Endothelial cell of hepatic sinusoid (primary cell): ENCODE measurements around the gene MAP9.
"Not testable (repeated sequence)": the region's sequence is repeated elsewhere in the genome, so short reads cannot be mapped to it uniquely, and the experiment has no call there.

Experiments used
- in situ Hi-C: cut with HindIII; loops from 2 replicates; pipeline ENCODE4 v1.10.0; 2017; ENCODE audit warnings: low sequenced_read_pairs

The MAP9 gene

DNA sequence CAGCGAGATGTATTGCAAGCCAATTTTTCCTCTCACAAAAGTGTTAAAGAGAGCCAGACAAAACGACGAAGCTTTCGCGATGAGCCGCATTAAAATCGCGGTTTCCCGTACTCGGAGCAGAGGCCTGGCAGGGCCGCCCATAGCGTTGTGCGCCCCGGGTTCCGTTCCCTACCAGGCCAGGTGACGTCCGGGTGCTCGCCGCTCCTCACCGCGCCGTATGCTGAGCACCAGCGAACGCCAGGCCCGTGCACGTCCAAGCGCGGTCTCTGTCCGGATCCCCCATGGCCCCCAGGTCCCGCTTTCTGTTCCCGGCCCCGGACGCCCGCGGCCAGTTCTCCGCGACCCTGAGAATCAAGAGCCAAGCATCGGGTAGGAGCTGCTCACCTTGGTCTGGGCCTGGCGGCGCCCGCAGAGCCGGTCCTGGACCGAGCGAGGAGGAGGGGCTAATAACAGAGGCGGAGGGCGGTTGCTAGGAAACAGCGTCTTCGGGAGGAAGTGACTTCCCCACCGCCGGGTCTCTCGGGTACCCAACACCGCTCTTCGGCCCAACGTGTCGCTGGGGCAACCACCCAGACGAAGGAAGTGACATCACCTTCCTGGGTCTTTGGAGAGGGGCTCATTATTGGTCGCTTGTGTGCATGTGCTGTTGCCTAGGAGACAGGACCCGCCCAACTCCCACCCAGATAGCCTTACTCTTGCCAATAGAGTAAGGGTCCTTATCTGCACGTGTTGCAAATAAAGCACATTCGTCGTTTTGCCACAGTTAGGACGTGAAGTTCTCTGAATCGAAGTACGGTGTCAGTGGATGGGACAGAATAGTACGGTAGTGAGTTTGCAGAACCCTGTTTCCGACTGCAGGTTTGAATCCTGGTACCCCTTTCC lies at the start of gene MAP9:
MAP9 (minus strand) TSS at position 579 of the 882 bp plus-strand sequence. CDS start 1,115 bp downstream, outside the sequence.
- in situ Hi-C loops = no loop called here

DNA sequence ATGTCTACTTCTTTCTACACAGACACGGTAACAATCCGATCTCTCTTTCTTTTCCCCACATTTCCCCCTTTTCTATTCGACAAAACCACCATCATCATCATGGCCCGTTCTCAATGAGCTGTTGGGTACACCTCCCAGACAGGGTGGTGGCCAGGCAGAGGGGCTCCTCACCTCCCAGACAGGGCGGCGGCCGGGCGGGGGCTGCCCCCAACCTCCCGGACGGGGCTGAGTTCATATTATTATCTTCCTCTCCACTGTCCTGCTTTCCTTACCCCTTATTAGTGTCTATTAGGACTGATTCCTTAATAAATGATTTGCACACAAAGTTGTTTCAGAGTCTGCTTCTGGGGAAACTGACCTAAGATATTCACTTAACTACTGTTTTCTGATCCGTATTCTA lies 48.0 kb upstream of the MAP9 start:
- in situ Hi-C loops = not testable (repeated sequence)

DNA sequence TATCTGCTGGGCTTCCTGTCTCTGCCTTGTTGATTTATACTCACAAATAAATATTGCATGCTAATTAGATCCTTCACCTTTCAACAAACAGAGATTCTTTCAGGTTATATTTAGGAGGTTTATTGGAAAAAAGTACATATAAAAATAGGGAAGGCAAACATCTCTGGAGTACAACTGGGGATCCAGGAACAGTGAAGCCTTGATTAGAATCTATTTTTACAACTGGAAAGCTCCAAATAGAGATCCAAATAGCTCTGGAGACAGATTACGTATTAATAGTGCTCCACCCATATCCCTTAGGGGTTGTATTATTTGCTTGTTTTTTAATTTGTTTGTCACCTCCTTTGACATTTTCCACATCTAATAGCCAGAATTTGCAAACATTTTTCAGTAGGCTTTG lies 46.9 kb upstream of the MAP9 start:
- in situ Hi-C loops = no loop called here

DNA sequence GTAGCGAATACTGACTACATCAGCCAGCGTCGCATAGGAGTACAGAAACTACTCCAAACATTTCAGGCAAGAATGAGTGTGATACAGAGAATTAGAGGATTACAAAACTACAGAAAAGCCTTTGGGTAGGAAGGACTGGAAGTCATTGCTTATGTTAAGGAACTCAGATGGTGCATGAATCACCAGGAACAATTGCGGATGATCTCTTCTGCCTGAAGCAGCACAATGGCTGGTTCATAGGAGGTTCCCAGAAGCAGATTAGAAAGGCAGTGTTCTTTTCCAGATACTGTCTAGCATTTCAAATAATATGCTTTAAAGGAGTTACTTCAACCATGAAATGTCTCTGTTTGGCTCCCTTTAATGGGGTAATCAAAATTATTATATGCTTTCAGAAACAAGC lies 42.5 kb upstream of the MAP9 start:
- in situ Hi-C loops = no loop called here

DNA sequence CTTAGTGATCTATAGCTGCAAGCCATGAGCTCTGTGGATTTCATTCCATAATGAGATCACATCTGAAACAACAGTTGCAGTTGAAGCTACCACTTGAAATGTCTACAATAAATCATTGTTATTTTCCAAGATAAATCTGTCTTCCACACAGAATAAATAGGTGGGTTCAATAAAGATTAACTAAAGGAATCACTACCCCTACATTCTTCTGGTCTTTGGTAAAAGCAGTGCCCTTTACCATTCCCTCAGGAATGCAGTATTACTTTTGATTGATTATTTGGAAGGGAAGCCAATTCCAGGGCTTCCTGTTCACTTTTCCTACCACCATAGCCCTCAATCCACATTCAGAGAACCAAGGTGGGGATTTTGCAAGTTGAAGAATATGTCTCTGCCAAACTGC lies 38.9 kb upstream of the MAP9 start:
- in situ Hi-C loops = no loop called here

DNA sequence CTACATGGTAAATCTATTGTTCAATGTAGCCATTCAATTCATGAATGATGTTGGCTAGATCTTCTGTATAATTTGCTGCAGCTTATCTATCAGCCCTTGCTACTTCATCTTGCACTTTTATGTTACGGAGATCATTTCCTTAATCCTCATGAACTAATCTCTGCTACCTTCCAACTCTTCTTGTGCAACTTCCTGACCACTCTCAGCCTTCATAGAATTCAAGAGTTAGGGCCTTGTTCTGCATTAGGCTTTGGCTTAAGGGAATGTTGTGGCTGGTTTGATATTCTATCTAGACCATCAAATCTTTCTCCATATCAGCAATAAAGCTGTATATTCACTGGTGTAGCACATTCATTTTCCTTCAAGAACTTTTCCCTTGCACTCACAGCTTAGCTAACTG lies 36.7 kb upstream of the MAP9 start:
- in situ Hi-C loops = no loop called here

DNA sequence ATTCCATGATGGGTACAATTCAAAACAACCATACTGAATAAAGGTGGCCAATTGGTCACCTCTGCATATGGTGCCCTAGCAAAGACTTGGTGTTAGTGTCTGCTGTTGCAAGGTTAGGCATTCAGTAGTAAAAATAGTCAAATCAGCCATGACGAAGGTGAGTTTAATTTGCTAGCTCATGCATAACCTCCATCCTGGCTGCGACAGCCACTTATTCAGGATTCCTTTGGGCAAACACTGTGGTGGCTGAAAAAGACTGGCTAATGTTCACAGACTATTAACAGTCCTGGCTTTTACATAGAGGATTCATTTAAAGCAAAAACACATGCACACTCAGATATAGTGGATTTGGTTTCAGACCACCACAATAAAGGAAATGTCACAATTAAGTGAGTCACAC lies 34.8 kb upstream of the MAP9 start:
- in situ Hi-C loops = no loop called here

DNA sequence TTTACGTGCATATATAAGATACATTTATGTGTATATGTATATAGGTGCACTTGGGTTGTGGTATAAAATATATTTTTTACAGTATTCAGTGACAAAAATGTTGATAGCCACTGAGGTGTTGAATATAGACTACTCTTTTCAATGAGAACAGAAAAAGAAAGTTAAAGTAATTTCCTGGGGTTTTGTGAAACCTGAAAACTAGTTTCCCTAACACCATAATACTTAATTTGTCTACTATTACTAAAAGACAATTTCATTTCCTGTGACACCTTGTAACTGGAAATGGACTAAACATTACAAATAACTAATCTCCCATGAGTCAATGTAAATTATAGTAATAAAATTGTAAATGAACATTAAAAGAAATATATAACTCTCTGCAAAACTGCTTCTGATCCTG lies 32.0 kb upstream of the MAP9 start:
- in situ Hi-C loops = no loop called here

DNA sequence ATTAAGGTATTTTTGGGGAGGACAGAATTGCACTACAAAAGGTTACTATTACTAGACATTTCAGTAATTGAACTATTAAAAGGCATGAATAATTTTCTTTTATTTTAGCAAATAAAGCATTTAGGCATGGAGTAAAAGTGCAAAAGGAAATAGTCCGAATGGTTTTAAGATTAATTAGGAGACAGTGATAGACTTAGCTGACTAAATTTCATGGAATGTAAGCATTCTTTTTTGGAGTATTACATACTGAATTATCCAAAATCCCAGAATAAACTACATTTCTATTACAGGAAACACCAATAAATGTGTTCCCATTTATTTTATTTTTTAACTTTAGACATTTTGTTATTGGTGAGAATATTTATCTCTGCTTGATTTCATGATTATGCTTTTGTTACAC lies 30.7 kb upstream of the MAP9 start:
- in situ Hi-C loops = no loop called here

DNA sequence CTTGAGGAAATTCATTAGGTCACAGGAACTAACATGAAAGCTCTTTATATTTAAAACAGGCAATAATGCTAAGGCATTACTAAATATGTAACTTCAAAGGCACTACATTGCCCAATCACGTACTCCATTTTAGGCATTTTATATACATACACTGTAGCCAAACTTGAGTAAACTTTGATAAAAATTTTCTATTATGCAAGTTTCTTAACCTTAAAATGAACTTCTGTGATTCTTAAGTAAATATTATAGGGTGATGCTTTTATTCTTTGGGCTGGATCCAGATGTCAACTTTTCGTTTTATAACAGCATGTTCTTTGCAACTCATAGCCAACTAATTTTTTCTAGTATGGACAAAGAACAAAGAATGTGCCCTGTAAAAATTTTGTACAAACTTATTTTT lies 28.3 kb upstream of the MAP9 start:
- in situ Hi-C loops = no loop called here

DNA sequence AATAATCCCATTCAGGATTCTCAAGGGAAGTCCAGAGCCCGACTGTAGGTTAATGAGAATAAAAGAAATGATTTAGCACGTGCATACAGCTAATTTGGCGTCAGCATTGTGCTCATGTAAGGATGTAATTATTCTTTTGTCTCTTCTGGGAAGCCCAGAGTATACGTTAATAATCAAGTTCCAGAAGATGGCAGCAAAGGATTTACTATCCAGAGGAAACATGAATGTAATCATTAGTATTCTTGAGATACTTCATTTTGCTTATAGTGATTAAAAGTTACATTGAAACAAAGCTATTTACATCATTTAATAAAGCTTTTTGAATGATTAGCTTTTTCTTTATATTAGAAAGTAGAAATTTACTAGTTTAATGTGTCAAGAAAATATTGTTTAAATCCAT lies 27.1 kb upstream of the MAP9 start:
- in situ Hi-C loops = no loop called here

DNA sequence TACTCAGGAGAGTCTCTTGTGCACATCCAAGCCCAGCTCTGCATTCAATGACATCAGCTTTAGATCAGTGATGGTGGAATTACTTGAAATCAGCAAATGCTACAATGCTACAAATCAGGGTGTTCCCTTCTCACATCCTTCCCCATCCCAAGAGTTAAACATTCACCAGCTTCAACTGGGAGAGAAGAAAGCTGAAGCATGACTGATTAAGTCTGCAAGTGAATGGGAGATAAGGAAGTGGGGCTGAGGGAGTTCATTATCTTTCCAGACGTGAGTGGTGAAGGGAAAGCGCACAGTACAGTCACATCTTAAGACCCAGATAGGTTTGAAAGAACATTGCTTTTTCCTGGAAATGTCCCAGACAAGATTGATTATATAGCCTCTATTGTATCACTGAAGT lies 26.2 kb upstream of the MAP9 start:
- in situ Hi-C loops = no loop called here

DNA sequence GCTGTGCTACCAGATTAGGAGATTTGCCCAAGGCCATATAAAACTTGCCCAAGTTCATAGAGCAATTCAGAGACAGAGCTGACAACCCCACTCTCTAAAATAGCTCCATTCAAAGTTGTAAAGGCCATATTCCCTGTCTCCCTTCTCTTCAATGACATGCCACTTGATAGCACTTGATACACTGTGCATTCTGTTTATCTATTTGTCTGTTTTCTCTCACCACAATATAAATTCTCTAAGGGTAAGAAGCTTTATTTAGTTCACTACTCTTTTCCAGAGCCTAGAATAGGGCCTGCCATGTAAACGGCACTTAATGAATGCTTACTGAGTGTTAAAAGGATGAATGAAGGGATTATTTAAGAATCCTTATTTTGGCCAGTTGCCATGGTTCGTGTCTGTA lies 24.1 kb upstream of the MAP9 start:
- in situ Hi-C loops = no loop called here

DNA sequence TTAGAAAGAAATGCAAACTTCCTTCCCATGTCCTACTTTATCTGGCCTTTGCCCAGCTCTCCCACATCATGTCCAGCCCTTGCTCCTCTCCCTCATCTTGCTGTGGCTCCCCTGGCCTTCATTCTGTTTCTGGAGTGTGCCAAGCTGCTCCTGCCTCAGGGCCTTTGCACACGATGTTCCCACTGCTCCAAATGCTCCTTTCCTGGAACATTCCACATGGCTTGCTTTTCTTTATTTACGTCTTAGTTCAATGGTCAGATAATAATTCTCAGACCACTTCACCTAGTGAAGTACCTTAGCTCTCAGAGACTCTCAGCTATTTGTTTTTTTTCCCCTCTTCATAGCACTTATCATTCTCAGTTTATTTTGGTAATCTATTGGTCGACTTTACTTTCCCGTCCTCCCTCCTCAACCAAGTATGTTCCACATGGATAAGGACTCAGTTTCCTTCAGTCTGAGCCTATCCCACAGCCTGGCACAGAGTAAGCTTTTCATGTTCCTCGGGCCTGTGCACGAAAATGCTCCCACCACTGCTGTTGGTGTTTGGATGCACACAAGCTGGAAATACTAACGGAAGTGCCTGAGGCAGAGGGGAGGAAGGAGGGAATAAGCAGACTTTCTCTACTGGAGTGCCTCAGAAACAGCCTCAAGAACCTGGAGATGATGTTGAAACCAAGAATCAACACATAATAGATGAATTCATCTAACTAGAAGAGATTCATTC lies 23.4 kb upstream of the MAP9 start:
- in situ Hi-C loops = no loop called here

DNA sequence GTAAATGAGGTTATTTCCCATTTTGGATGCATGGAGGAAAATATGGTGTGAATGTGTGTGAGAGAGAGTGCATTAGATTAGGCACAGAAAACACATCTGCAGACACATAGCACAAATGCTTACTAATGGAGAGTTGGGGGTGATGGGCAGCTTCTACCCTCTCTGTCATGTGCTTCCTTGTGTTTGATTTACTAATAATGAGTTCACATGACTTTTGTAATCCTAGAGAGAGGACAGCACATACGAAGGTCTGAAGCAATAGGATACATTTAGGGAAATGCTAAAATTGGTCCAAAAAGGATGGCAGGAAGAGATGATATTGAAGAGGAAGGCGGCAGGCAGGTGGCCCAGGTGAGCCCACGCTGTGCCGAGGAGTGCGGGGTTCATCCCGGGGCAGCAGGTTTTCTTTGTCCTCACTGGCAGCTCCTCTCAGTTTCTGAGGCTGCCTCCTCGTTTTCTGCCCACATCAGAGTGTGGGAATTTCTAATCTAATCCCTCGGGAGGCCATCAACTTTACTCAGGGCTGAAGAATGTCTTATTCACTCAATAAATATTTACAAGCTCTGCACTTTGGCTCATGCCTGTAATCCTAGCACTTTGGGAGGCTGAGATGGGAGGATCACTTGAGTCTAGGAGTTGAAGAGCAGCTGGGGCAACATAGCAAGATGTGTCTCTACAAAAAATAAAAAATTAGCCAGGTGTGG lies 15.9 kb upstream of the MAP9 start:
- in situ Hi-C loops = no loop called here

DNA sequence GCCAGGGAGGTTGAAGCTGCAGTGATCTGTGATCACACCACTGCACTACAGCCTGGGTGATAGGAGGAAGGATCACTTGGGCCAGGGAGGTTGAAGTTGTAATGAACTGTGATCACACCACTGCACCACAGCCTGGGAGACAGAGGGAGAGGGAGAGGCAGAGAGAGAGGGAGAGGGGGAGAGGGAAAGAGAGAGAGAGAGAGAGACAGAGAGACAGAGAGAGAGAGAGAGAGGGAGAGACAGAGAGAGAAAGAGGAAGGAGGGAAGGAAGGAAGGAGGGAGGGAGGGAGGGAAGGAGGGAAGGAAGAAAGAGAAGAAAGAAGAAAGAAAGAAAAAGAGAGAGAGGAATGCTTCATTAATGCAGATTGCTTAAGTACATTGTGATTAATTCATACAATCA lies 15.2 kb upstream of the MAP9 start:
- in situ Hi-C loops = no loop called here

DNA sequence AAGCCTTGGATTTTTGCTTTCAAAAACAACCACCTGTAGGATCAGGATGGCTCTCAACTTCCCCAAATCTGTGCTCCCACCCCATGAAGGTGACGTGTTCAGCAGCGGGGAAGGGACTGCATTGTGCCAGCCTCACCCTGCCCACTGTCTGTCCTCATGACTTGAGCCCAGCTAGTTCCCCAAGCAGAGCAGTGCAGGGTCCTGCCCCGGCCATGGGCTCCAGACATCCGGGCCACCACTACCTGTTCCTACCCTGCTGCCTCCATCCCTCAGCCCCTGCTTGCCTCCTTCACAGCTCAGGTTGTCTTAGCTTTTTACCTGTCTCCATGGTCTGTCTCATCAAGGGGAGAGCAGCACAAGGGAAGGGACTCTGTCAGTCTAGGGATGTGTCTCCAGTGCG lies 11.4 kb upstream of the MAP9 start:
- in situ Hi-C loops = no loop called here

DNA sequence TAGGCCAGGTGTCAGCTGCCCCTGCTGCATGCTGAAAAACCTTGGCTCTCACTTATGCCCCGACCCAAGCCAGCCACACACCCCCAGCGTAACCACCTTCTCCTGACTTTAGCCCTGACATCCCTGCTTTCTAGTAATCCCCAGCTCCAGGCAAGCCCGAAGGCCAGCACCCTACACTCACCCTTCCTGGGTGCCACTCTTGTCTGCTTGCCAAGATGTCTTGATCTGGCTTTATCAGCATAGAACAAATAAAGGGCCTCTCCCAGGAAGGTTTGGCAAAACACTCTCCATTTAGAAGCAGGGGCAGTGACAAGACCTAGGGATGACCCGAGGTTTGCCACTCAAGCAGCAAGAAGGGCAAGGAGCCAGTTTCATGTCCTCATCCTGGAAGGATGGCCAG lies 6.8 kb upstream of the MAP9 start:
- in situ Hi-C loops = no loop called here

DNA sequence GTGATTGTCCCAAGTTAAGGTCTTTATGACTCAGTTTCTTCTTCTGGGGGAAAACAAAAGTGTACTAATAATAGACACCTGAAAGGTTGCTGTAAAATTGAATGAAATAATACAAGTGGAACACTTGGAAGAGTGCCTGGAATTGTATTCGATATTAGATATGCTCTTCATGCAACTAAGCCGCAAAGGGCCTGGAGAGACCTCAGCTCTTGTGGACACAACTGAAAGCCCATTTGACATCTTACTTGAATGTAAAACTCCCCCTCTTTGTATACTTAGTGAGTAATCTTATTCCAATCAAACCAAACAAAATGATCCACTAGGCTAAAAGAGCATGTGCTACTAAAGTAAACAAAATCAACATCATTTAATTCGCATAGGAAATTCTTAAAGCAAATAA lies 511 bp upstream of the MAP9 start:
- in situ Hi-C loops = no loop called here

DNA sequence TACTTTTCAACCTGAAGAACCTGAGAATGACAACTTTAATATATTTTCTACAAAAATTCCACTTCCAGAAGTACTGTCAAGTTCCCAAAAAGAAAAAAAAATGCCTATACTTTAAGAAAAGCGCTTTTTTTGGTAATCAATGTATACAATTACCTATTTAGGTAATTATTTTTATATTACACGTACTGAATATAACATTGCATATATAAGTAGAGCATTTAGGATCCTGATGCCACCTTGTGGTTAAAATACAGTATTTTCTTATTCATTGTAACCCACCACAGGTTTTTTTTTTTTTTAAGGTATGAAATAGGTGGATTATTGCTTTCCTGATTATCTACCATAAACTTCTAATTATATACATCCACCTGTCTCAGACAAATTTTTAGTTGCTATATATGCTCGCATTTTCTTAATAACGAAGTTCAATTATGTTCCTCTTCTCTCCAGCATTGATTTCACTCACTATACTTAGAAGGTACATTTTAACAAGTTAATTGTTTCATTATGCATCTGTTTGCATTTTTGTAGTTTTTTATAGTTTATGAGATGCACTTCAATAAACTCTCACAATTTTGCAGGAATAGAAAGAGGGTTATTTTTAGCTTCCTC lies 5.2 kb downstream of the MAP9 start:
- in situ Hi-C loops = no loop called here

DNA sequence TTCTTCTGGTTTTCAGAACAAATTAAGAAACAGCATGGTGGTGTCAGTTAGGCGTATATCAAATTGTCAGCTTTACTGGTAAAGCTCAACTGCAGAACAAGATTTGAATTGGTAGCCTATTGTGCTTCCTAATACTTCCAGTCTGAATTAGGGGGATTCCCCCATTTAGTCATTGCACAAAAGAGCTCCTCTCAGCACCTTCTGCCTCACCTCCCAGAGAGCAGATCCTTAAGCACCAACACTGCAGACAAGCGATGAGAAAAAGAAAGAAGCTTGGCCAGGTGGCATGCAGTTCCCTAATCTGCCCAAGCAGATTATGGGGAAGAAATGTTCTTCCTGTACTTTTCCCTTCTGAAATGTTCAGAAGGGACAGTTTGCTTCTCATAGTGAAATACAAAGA lies 9.2 kb downstream of the MAP9 start:
- in situ Hi-C loops = no loop called here
